Erythroblast (primary cell): Measurements from ENCODE around the gene PSMA1.

ENCODE experiments used
- GATA1 ChIP-seq: IDR thresholded peaks from 2 replicates; pipeline ENCODE4 v1.6.1; 2011; ENCODE audit warnings: low read depth, mild to moderate bottlenecking, control low read depth, low read length, moderate library complexity
- POLR2A ChIP-seq: IDR thresholded peaks from 2 replicates; pipeline ENCODE4 v1.6.1; 2011; ENCODE audit warnings: mild to moderate bottlenecking, low read length

DNA sequence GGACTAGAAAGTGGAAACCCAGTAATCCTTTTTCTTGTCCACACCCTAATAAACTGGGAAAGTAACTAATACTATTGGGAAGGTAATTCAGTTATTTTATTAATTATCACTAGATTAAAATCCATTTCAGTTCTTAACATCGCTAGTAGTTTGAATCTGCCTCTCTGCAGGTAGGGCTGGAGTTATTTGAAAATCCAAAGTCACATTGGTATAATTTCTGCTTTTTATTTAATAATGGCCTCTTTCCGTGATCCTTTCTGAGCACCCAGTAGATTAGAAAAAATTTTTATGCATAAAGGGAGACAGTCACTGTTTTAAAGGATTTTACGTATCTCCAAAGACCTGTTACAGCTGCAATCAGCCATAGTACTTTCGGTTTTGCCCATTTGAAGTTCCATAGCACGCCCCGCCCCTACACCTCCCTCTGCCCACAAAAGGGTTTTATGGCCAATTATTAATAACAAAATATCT, 20.0 kb downstream of the PSMA1 start:
- TF ChIP-seq POLR2A: no peak
- TF ChIP-seq GATA1: no peak
